HFF-Myc (cell line): ENCODE measurements around the gene ERVV-1.
"Not testable (repeated sequence)": the region's sequence is repeated elsewhere in the genome, so short reads cannot be mapped to it uniquely, and the experiment has no call there.

Experiments used
- DNase-seq: peaks from one replicate; pipeline ENCODE4 v3.0.0-alpha.2; 2011; ENCODE audit warnings: low read depth; ENCODE audit errors: extremely low read depth
- H3K4me3 ChIP-seq: replicated peaks from 2 replicates; pipeline ENCODE4 v1.5.1; 2011; ENCODE audit warnings: low read depth, mild to moderate bottlenecking, control low read depth, low read length
- TF ChIP-seq, protein P1 (sequence below): IDR thresholded peaks from 2 replicates; pipeline ENCODE4 v1.5.1; 2012; ENCODE audit warnings: mild to moderate bottlenecking, low read depth, low read length, control low read depth; ENCODE audit errors: missing control alignments

ERVV-1 gene

DNA sequence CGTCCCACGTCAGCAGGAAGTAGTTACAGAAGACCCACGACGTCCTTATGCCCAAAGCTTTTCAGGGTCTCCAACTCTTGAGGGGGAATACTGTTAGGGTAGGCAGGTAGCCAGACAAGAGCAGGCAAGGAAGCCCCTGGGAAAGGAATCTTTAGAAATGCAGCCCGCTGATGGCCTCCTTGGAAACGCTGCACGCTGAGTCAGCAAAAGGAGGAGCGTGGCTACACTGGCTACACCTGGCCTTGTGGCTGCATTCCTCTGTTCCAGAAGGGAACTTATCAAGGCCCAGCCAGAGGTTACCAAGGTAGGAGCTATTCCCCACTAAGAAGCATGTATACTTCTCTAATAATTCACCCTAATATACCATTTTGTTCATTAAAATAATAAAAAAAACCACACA is 2.0 kb downstream of the ERVV-1 start:
- no peak for DNase-seq
- no peak overlapping the region for H3K4me3 ChIP-seq
- TF ChIP-seq, protein P1, sequence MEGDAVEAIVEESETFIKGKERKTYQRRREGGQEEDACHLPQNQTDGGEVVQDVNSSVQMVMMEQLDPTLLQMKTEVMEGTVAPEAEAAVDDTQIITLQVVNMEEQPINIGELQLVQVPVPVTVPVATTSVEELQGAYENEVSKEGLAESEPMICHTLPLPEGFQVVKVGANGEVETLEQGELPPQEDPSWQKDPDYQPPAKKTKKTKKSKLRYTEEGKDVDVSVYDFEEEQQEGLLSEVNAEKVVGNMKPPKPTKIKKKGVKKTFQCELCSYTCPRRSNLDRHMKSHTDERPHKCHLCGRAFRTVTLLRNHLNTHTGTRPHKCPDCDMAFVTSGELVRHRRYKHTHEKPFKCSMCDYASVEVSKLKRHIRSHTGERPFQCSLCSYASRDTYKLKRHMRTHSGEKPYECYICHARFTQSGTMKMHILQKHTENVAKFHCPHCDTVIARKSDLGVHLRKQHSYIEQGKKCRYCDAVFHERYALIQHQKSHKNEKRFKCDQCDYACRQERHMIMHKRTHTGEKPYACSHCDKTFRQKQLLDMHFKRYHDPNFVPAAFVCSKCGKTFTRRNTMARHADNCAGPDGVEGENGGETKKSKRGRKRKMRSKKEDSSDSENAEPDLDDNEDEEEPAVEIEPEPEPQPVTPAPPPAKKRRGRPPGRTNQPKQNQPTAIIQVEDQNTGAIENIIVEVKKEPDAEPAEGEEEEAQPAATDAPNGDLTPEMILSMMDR: no peak

DNA sequence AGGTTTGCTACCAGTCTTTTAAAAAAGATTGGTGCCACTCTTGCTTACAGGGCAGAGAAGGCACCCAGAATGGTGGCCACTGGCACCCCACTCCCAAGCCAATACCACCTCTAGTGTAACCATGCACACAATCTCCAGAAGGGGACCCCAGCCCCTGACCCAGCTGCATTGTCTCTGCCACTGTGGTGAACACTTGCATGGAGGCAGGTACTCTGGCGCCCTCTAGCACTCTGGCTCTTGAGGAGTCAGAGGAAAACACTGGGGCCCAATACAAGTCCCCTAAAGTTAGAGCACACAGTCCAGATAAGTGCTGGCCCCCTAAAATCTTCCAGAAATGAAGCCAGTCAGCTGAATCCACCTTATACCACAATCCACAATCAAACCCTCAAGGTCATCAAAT is 6.0 kb downstream of the ERVV-1 start:
- TF ChIP-seq, protein P1: no peak
- H3K4me3 ChIP-seq: no peak overlapping the region
- no peak for DNase-seq

DNA sequence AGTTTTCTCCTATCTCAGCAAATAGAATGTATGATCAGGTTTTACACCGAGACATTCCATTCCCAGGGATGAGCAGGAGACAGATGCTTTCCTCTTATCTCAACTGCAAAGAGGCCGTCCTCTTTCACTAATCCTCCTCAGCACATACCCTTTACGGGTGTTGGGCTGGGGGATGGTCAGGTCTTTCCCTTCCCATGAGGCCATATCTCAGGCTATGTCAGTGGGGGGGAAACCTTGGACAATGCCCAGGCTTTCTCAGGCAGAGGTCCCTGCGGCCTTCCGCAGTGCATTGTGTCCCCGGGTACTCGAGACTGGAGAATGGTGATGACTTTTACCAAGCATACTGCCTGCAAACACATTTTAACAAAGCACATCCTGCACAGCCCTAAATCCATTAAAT is 14.6 kb downstream of the ERVV-1 start:
- not testable (repeated sequence) for H3K4me3 ChIP-seq, DNase-seq

DNA sequence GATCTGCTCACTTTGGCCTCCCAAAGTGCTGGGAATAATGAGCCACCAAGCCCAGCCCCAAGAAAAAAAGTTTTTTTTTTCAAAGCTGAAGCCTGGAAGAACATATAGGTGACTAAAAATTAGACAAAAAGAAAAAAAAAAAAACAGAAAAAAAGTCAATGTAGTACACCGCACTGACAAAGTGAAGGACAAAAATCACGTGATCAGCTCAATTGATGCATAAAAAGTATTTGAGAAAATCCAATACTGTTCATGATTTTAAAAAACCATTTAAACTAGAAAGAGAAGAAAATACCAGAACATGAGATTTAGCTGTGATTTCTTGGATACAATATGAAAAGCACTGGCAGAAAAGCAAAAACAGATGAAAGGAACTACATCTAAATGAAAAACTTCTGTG is 20.3 kb downstream of the ERVV-1 start:
- TF ChIP-seq, protein P1: no peak
- DNase-seq: no peak
- no peak overlapping the region for H3K4me3 ChIP-seq

DNA sequence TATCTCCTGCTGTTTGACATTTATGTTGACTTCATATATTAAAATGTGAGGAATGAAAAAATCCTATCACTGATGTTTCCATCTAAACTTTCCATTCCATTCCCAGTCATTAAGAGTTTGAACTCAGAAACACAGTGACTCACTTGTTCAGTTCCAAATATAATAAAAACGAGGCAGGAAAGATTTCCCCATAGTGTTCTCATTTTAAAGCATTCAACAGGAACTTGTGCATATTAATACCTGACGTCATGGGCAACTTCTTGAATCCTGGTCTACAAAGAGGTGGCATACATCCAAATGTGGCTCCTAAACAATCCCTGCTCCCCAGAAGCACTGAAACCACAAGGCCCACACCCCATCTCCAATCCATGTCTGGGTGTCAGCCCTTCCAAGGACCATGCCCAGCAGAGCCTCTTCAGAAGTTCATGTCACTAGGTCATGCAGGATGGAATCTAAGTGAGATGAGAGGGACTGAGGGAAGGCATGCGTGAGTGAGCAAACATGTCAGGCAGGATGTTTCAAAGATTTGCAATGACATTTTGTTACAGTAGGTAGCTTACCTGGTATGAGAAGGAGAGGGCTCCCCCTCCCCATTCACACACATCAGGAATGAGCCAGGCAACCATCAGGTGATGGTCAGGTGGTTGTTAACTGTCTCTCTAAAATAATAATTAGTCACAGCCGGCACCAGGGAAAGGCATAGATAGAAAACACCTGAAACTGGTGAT is 21.4 kb downstream of the ERVV-1 start:
- no peak overlapping the region for H3K4me3 ChIP-seq
- TF ChIP-seq, protein P1: no peak
- DNase-seq: no peak

DNA sequence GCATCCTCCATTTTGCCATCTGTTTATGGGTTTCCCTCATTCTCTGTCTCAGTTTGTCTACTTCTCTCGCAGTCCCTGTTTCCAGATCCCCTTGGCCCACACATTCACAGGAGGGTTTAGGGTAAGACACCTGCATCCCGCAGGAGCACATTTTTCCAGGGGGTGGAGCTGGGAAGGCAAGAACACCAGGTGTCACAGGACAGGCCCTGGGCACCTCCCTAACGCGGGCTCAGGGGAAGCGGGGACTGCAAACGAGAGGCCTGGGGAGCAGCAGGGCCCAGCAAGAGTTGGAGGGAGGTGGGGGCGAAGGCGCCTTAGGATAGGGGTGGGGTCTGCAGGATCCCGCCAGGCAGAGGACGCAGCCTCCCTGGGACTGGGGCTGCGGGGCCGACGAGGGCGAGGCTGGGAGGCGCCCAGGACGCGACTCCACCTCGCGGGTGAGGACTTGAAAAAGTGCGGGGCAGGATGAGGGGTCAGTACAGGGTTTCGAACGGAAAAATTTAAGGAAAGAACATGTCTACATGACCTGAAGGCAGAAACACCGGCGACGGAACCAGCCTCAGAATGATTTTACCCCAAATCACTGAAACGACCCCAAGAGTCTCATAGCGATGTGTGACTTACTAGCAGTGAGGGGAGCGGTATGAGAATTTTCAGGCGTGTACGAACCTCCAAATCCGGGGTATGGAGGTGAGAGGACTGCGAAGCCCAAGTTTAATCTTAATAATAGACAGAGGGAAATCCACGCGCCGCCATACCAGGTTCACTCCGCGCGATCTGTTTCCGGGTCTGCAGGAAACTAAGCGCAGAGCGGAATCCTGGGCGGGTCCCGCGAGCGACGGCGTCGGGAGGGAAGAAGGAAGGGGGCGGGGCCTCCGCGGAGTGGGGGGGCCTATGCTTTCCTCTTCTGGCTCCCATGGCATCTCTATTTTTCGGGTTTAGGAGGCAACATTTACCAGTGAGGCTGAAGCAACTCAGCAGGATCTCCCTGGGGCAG is 23.7 kb downstream of the ERVV-1 start:
- TF ChIP-seq, protein P1: no peak
- no peak for DNase-seq
- H3K4me3 ChIP-seq: peak overlapping the region; percentile 14; the same call in 1 of the 2 replicates

DNA sequence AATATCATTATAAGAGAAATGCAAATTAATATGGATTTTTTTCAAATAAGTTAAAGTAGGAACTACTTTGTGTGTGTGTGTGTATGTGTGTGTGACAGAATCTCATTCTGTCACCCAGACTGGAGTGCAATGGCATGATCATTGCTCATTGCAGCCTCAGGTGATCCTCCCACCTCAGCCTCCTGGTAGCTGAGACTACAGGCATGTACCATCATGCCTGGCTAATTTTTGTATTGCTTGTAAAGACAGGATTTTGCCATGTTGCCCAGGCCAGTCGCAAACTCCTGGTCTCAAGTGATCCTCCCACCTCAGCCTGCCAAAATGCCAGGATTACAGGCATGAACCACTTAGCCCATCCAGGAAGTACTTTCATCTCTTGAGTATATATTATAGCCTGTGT is 27.6 kb downstream of the ERVV-1 start:
- TF ChIP-seq, protein P1: no peak
- DNase-seq: no peak

More for the DNA sequence above, 27.6 kb downstream of the ERVV-1 start:
- no peak overlapping the region for H3K4me3 ChIP-seq
